HG03342 (cell line): Measurements from ENCODE around the gene CD244.
A peak's percentile ranks its signal among the peaks of the same experiment; 100 is the strongest.
"Not testable (repeated sequence)": the region's sequence is repeated elsewhere in the genome, so short reads cannot be mapped to it uniquely, and the experiment has no call there.

Experiments used
- ATAC-seq: cut with Tn5 transposase; IDR thresholded peaks from one replicate; pipeline ENCODE4 v1.9.1; 2021; ENCODE audit warnings: mild to moderate bottlenecking, moderate library complexity; ENCODE audit not compliant: unreplicated experiment

The CD244 gene

GRCh38 chr1:160862203-160863060, at the start of gene CD244:
Gene CD244 (minus strand): TSS chr1:160862887. CDS start chr1:160862677, 210 bp downstream.
- ATAC-seq, result peak; percentile 76

DNA sequence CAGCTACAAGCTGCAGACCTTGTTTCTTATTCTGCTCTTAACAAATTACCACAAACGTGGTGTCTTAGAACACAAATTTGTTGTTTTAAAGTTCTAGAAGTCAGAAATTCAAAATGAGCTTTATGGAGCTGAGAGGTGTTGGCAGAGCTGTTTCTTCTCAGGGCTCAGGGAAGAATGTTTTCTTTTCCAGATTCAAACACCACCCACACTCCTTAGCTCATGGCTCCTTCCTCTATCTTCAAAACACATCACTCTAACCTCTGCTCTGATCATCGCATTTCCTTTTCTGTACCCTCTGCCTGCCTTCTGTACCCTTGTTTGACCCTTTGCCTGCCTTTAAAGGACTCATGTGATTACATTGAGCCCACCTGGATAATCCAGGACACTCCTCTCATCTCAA, 49.2 kb upstream of the CD244 start:
- ATAC-seq, result no peak

- ATAC-seq, result no peak
Observed at GRCh38 chr1:160911441-160911840, 48.8 kb upstream of the CD244 start.

DNA sequence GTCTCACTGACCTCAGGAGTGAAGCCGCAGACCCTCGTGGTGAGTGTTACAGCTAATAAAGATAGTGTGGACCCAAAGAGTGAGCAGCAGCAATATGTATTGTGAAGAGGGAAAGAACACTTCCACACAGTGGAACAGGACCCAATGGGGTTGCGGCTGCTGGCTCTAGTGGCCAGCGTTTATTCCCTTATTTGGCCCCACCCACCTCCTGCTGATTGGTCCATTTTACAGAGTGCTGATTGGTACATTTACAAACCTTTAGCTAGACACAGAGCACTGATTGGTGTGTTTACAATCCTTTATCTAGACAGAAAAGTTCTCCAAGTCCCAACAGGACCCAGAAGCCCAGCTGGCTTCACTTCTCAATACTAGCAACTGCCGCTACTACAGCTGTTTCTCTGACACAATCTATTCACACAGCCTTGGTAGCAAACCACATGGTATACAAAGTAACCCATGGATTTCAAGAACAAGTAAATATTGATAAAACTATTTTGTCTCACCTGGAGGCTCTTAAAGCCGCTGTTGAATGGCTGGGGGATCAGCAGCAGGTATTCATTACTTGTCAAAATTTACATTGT, 47.6 kb upstream of the CD244 start:
- no peak for ATAC-seq

DNA sequence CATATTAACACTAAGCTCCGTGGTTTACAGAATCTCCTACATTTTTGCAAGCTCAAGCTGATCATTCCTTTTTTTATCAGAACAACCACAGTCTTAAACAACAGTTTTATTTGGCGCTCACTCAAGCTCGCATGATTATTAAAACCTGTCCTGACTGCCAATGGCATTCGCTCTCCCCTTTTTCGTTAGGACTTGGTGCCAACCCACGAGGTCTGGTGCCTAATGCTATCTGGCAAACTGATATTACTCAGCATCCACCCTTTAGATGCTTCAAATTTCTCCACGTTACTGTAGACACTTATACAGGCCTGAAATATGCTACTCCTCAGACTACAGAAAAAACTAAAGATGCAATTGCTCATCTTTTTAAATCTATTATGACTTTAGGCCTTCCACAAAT, 45.3 kb upstream of the CD244 start:
- ATAC-seq, result no peak

DNA sequence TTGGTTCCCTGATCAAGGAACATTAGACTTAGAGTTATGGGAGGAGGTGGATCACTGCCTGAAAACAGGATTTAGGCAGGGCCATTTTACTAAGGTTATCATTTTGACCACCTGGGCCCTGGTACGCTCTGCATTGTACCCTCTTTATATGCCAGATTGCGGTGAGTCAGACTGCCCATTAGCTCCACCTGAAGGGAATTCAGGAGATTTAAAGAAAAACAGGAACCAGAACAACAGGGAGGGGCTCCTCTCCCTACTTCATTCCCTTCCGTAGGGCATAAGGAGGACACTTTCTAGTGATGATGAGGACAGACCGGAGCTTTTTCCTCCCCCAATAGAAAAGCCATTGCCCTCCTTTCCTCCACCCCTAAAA, 42.9 kb upstream of the CD244 start:
- no peak for ATAC-seq

DNA sequence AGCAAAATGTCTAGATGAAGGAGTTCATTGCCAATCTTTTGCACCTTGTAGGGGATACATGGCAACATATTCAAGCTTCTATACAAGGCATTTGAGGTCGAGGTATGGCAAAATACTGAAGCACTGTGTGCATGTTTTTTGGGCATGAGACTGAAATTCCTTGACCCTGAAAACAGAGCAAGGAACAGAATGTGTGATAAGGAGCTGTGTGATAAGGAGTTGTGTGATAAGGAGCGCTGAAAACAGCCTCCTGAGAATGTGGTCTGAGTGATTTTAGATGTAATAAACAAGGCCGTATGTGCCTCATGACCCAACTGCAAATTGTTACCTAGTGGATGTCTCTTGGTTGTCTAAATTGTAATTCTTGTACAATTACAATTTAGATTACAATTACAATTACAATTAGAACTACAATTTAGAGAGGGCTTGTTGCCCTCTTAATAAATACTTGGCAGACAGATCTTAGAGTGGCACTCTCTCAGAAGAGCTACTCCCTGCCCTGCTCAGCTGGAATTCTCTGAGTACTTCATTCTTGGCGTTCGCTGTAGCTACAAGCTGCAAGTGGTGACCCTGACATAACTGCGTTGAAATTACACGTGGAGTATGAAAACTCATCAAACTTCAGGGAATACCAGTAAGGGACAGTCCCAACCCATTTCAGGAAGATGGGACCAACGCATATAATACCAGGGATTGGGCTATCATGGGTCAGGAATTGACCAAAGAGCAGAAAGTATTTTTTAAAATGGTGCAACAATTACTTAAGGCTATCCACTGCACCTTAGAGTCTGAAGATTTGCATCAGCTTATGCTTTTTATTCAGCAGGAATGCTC, 42.3 kb upstream of the CD244 start:
- ATAC-seq, result no peak

- ATAC-seq, result not testable (repeated sequence)
Observed at GRCh38 chr1:160902251-160902650, 39.6 kb upstream of the CD244 start.

- no peak for ATAC-seq
Observed at GRCh38 chr1:160901768-160902167, 39.1 kb upstream of the CD244 start.

- not testable (repeated sequence) for ATAC-seq
Observed at GRCh38 chr1:160900683-160901082, 38.0 kb upstream of the CD244 start.

DNA sequence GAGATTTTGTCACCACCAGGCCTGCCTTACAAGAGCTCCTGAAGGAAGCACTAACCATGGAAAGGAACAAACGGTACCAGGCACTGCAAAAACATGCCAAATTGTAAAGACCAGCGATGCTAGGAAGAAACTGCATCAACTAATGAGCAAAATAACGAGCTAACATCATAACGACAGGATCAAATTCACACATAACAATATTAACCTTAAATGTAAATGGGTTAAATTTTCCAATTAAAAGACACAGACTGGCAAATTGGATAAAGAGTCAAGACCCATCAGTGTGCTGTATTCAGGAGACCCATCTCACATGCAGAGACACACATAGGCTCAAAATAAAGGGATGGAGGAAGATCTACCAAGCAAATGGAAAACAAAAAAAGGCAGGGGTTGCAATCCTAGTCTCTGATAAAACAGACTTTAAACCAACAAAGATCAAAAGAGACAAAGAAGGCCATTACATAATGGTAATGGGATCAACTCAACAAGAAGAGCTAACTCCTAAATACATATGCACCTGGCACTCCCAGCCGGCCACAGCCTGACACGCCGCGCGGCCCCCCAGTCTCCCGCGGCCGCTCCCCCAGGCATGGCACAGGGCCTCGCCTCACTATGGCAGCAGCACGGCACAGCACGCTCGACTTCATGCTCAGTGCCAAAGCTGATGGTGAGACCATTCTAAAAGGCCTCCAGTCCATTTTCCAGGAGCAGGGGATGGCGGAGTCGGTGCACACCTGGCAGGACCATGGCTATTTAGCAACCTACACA, 31.9 kb upstream of the CD244 start:
- not testable (repeated sequence) for ATAC-seq

- no peak for ATAC-seq
Observed at GRCh38 chr1:160891474-160891873, 28.8 kb upstream of the CD244 start.

- ATAC-seq, result no peak
Observed at GRCh38 chr1:160888926-160889325, 26.2 kb upstream of the CD244 start.

DNA sequence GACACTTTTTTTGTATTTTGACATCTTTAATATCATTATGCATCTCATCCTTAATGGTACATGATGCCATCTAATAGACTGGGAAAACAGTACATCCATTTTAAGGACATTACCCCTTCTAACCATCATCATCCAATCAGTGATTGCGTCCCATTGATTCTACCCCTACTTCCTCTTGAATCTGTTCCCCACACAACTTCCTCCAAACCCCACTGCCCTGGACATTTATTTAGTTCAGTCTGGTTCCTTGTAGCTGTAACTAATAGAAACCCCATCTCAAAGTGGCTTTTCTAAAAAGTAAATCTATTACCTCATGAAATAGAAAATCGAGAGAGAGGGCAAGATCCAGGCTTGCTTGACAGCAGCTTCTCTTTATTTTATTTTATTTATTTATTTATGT, 24.4 kb upstream of the CD244 start:
- no peak for ATAC-seq

DNA sequence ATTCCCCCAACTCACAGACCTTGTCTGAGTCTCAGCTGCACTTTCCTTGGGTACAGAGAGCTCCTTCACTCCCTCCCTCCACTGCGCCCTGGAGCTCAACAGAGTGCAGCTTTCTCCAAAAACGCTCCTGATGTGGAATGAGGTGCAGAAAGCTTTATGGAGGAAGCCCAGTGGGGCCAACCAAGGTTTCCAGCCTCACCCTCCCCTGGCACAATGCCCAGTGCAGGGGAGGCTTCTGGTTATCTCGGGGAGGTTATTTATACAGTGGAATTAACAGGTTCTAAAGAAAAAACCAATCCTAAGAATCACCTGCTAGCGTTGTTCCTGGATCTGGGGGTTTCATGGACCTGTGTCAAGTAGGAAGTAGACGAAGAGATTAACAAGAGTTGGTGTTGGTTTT, 22.4 kb upstream of the CD244 start, which contains the start of gene ITLN1:
TSS of gene ITLN1 (minus strand) at position 139 of the 400 bp plus-strand sequence. CDS start 303 bp downstream, outside the sequence.
- no peak for ATAC-seq

- ATAC-seq, result no peak
Observed at GRCh38 chr1:160884579-160884978, 21.9 kb upstream of the CD244 start.

DNA sequence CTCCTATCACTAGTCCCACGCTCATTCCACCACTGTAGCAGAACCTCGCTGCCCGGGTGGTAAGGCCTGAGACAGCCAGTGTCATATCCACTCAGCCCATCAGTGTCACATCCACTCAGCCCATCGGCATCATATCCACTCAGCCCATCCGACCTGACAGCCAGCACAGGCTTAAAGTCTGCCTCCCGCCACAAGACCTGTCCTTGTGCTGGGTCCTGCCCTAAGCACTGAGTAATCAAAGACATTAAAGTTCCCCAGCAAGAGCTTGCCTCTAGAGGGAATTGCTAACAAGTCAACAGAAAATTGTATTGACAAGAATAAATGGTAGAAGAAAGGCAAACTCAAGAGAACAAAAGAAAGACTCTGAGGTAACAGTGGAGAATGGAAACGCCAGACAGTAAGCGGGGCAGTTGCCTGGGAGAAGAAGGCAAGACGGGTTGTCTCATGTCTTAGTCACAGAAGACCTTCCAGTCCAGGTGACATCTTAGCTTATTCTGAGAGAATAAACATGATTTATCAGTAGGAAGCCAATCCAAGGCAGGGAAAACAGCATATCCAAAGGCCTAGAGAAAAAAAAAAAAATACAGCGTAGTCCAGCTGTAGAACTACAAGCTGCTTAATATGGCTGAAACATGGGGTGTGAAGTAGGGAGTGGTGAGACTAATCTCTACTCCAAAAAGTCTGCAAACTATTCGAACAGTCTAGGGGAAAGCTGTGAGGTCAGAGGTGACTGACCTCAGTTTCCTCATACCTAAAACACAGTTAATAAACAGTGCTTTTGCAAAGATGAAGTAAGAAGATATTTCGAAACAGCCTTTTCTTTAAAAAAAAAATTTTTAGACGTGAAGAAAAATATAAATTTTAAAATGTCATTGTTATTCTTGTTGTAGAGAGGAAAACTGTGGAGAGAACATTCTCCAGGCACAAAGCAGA, 21.2 kb upstream of the CD244 start:
- ATAC-seq, result no peak

- ATAC-seq, result no peak
Observed at GRCh38 chr1:160882582-160882981, 19.9 kb upstream of the CD244 start.

DNA sequence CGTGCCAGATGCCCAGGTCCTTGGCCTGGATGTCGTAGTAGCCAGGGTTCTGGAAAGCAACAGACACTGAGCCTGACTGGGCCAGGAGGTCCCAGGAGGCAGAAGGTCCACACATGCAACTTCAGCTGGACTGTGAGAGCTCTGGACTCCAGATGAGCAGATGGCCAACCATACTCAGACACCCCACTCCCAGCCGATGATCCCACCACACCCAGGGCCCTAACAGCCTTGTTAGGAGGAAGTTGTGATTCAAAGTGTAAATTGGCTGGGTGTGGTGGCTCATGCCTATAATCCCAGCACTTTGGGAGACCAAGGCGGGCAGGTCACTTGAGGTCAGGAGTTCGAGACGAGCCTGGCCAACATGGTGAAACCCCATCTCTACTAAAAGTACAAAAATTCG, 18.6 kb upstream of the CD244 start:
- not testable (repeated sequence) for ATAC-seq

DNA sequence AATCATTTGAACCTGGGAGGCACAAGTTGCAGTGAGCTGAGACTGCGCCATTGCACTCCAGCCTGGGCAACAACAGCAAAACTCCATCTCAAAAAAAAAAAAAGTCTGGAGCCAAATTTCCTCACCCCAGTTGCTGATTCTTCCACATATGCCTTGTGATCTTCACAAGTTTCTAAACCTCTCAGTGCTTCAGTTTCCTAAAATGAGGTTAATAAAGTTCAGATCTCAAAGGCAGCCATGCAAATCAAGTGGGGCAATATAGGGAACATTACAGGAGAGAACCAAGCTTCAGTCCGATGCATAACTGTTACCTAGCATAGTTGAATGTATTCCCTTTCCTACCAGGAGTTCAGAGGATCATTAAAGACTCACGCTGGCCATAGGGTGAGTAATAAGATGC, 17.5 kb upstream of the CD244 start:
- ATAC-seq, result no peak
